ENCODE measurements around the gene GIGYF2.
"Not testable (repeated sequence)": the region's sequence is repeated elsewhere in the genome, so short reads cannot be mapped to it uniquely, and the experiment has no call there.

The GIGYF2 gene

DNA sequence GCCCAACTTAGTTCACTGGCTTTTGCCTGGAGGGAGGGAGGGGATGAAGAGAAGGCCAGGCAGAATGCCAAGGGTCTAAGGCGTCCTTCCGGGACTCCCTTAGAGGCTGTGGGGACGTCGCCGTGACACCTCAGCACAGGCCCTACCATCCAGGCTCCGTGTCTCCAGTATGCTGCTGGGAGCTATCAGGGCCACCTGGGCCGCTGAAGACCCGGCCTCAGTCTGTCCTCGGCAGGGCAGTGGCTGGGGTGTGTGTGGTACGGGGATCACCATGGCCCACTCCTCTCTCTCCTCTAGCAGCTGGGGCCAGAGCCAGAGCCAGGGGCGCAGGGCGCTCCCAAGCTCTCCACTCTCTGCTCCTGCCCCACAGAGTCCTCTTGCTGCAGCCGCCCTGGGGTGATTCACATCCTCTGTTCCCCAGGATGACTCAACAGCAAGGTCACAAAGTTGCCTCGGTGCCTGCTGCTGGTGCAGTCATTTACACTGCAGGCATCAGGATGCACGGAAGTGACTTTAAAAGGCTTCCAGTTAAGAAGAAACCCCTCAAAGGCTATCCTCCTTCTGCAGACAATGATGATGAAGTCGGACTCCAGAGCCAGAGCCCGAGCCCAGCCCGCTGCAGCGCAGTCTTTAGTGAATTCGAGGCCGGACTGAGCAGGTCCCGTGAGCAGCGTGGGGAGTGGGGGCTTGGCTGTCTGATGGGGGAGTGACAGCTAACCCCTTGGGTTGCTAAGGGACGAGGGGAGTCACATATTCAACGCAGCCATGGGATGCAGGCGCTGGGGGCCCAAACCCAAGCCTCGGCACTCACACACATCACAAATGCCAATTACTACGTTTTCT is 204.8 kb downstream of the GIGYF2 start:
- no peak overlapping the region for H3K27ac ChIP-seq (ENCODE audit: low read length)
- H3K27me3 ChIP-seq (ENCODE audit: control insufficient read depth in 1 of 2, insufficient read depth in 2 of 2, low read length in 2 of 2): peaks cover 9 to 15% of the 10 kb centered on the region in 2 donors
- no peaks in the 10 kb centered on the region for H3K9me3 ChIP-seq (ENCODE audit: control insufficient read depth in 2 of 2, low read length in 2 of 2)
- H3K4me1 ChIP-seq (ENCODE audit: control insufficient read depth, insufficient read depth, low read length): no peaks in the 10 kb centered on the region
- no peaks in the 10 kb centered on the region for H3K36me3 ChIP-seq (ENCODE audit: control insufficient read depth in 2 of 2, insufficient read depth in 2 of 2, low read length in 2 of 2)
- no peak overlapping the region for H3K4me3 ChIP-seq (ENCODE audit: low read length in 2 of 2)
- H3K9ac ChIP-seq (ENCODE audit: low read length in 2 of 2): no peak overlapping the region

DNA sequence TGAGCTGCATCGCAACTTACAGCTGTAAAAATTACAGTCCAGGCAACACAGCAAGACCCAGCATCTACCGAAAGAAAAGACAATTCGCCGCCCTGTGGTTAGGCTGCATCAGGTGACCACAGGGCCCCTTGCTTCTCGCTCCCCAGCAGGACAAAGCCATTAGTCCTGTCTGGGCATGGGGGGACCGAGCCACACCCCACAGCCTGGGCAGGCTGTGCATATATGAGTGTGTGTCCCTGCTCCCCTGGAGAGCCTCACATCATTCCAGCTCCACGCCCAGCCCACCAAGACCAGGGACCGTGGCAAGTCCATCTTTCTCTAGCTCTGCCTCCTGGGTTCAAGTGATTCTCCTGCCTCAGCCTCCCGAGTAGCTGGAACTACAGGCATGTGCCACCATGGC is 206.9 kb downstream of the GIGYF2 start:
- peaks cover 9 to 19% of the 10 kb centered on the region in 2 donors for H3K27me3 ChIP-seq (ENCODE audit: control insufficient read depth in 1 of 2, insufficient read depth in 2 of 2, low read length in 2 of 2)
- H3K9ac ChIP-seq (ENCODE audit: low read length in 2 of 2): no peak overlapping the region
- no peak overlapping the region for H3K27ac ChIP-seq (ENCODE audit: low read length)

DNA sequence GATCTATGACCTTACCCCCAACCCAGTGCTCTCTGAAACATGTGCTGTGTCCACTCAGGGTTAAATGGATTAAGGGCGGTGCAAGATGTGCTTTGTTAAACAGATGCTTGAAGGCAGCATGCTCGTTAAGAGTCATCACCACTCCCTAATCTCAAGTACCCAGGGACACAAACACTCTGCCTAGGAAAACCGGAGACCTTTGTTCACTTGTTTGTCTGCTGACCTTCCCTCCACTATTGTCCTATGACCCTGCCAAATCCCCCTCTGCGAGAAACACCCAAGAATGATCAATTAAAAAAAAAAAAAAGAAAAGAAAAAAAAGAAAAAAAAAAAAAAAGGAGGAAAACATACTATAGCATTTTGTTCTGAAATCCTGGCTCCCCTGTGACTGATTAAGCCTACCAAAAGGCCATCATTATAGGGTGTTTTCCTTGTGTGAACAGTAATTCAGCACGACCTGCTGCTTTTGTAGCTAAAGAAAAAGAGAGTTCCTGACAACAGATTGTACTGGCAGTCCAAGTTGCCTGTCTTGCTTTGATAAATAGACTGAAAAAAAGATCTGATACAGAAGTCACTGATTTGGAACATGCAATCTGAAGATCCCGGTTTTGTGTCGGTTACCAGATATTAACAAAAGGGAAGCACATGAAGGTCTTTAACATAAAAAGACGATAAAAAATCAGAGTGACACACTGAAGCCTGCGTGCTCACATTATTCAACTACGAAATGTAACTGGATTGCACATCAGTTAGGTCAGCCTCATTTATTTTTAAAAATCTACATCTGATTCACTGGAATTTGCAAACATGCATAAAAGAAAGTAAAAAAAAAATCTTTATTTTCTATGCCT is 210.0 kb downstream of the GIGYF2 start:
- H3K4me1 ChIP-seq (ENCODE audit: control insufficient read depth, insufficient read depth, low read length); H3K9ac ChIP-seq (ENCODE audit: low read length in 2 of 2); H3K27me3 ChIP-seq (ENCODE audit: control insufficient read depth in 1 of 2, insufficient read depth in 2 of 2, low read length in 2 of 2); H3K4me3 ChIP-seq (ENCODE audit: low read length in 2 of 2); H3K27ac ChIP-seq (ENCODE audit: low read length); H3K9me3 ChIP-seq (ENCODE audit: control insufficient read depth in 2 of 2, low read length in 2 of 2); H3K36me3 ChIP-seq (ENCODE audit: control insufficient read depth in 2 of 2, insufficient read depth in 2 of 2, low read length in 2 of 2): not testable (repeated sequence)

More for the DNA sequence above, 206.9 kb downstream of the GIGYF2 start:
- Histone ChIP-seq H3K4me1 (ENCODE audit: control insufficient read depth, insufficient read depth, low read length) (no peaks in the 10 kb centered on the region), H3K4me3 (ENCODE audit: low read length in 2 of 2) (no peak overlapping the region), H3K9me3 (ENCODE audit: control insufficient read depth in 2 of 2, low read length in 2 of 2) (no peaks in the 10 kb centered on the region), H3K36me3 (ENCODE audit: control insufficient read depth in 2 of 2, insufficient read depth in 2 of 2, low read length in 2 of 2) (no peaks in the 10 kb centered on the region)

DNA sequence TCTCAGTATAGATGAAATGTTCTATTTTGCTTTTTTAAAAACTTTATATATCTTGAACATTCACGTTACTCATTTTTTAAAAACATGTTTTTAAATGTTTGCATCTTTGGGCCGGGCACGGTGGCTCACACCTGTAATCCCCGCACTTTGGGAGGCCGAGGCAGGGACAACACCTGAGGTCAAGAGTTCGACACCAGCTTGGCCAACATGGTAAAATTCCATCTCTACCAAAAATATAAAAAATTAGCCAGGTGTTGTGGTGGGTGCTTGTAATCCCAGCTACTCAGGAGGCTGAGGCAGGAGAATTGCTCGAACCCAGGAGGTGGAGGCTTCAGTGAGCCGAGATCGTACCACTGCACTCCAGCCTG is 210.6 kb downstream of the GIGYF2 start:
- not testable (repeated sequence) for H3K9me3 ChIP-seq (ENCODE audit: control insufficient read depth in 2 of 2, low read length in 2 of 2); H3K36me3 ChIP-seq (ENCODE audit: control insufficient read depth in 2 of 2, insufficient read depth in 2 of 2, low read length in 2 of 2); H3K9ac ChIP-seq (ENCODE audit: low read length in 2 of 2); H3K4me3 ChIP-seq (ENCODE audit: low read length in 2 of 2); H3K27ac ChIP-seq (ENCODE audit: low read length); H3K4me1 ChIP-seq (ENCODE audit: control insufficient read depth, insufficient read depth, low read length); H3K27me3 ChIP-seq (ENCODE audit: control insufficient read depth in 1 of 2, insufficient read depth in 2 of 2, low read length in 2 of 2)

DNA sequence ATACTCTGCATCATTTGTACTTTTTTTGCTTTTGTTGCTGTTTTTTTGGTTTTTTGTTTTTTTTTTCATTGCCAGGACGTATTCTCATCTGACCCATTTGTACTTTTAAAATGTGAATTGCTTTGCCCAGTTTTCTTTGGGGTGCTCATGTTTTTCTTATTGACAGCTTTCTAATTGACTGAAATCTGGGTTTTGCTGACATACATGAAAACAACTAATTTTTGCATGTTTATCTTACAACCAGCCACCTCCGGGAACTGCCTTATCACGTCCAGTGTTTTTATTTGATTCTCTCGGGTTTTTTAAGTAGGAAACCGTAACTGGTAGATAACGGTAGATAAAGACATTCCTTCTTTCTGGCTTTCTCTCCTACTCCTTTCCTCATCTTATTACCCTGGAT is 211.6 kb downstream of the GIGYF2 start:
- Histone ChIP-seq H3K36me3 (ENCODE audit: control insufficient read depth in 2 of 2, insufficient read depth in 2 of 2, low read length in 2 of 2) (no peaks in the 10 kb centered on the region), H3K27me3 (ENCODE audit: control insufficient read depth in 1 of 2, insufficient read depth in 2 of 2, low read length in 2 of 2) (peaks cover 3 to 6% of the 10 kb centered on the region in 2 donors), H3K27ac (ENCODE audit: low read length) (no peak overlapping the region), H3K4me3 (ENCODE audit: low read length in 2 of 2) (no peak overlapping the region), H3K9me3 (ENCODE audit: control insufficient read depth in 2 of 2, low read length in 2 of 2) (peaks cover 0 to 2% of the 10 kb centered on the region in 2 donors), H3K4me1 (ENCODE audit: control insufficient read depth, insufficient read depth, low read length) (no peaks in the 10 kb centered on the region), H3K9ac (ENCODE audit: low read length in 2 of 2) (no peak overlapping the region)

Measured in stomach smooth muscle (tissue), 2 donors.